ENCODE results near the gene CTNNA2.

The CTNNA2 gene

GRCh38 chr2:80323610-80324009 is 810.8 kb downstream of the CTNNA2 start:
- no peak for DNase-seq (ENCODE audit: low read depth, low spot score)

- DNase-seq (ENCODE audit: low read depth, low spot score), result no peak
These were observed 811.7 kb downstream of the CTNNA2 start for GRCh38 chr2:80324525-80324924.

- DNase-seq (ENCODE audit: low read depth, low spot score), result no peak
These were observed 813.4 kb downstream of the CTNNA2 start for GRCh38 chr2:80326214-80326613.

- no peak for DNase-seq (ENCODE audit: low read depth, low spot score)
These were observed 814.0 kb downstream of the CTNNA2 start for GRCh38 chr2:80326861-80327260.

GRCh38 chr2:80328159-80328571 is 815.3 kb downstream of the CTNNA2 start:
- no peak for DNase-seq (ENCODE audit: low read depth, low spot score)

GRCh38 chr2:80329491-80329890 is 816.6 kb downstream of the CTNNA2 start:
- no peak for DNase-seq (ENCODE audit: low read depth, low spot score)

GRCh38 chr2:80330527-80331450 is 817.9 kb downstream of the CTNNA2 start:
- DNase-seq (ENCODE audit: low read depth, low spot score), result no peak

- no peak for DNase-seq (ENCODE audit: low read depth, low spot score)
These were observed 821.0 kb downstream of the CTNNA2 start for GRCh38 chr2:80333886-80334285.

- no peak for DNase-seq (ENCODE audit: low read depth, low spot score)
These were observed 822.6 kb downstream of the CTNNA2 start for GRCh38 chr2:80335411-80335810.

- DNase-seq (ENCODE audit: low read depth, low spot score), result no peak
These were observed 825.9 kb downstream of the CTNNA2 start for GRCh38 chr2:80338794-80339193.

GRCh38 chr2:80340022-80340421 is 827.2 kb downstream of the CTNNA2 start:
- no peak for DNase-seq (ENCODE audit: low read depth, low spot score)

GRCh38 chr2:80348078-80348477 is 835.2 kb downstream of the CTNNA2 start:
- DNase-seq (ENCODE audit: low read depth, low spot score), result no peak

- no peak for DNase-seq (ENCODE audit: low read depth, low spot score)
These were observed 836.1 kb downstream of the CTNNA2 start for GRCh38 chr2:80348953-80349352.

GRCh38 chr2:80351231-80351630 is 838.4 kb downstream of the CTNNA2 start:
- DNase-seq (ENCODE audit: low read depth, low spot score), result no peak

- no peak for DNase-seq (ENCODE audit: low read depth, low spot score)
These were observed 842.0 kb downstream of the CTNNA2 start for GRCh38 chr2:80354858-80355257.

GRCh38 chr2:80361904-80362303 is 849.1 kb downstream of the CTNNA2 start:
- no peak for DNase-seq (ENCODE audit: low read depth, low spot score)

- no peak for DNase-seq (ENCODE audit: low read depth, low spot score)
These were observed 850.5 kb downstream of the CTNNA2 start for GRCh38 chr2:80363330-80363729.

GRCh38 chr2:80363791-80364349 is 851.0 kb downstream of the CTNNA2 start:
- DNase-seq (ENCODE audit: low read depth, low spot score), result no peak

GRCh38 chr2:80364524-80365212 is 851.8 kb downstream of the CTNNA2 start:
- no peak for DNase-seq (ENCODE audit: low read depth, low spot score)

- no peak for DNase-seq (ENCODE audit: low read depth, low spot score)
These were observed 852.9 kb downstream of the CTNNA2 start for GRCh38 chr2:80365762-80366161.

- no peak for DNase-seq (ENCODE audit: low read depth, low spot score)
These were observed 857.6 kb downstream of the CTNNA2 start for GRCh38 chr2:80370375-80371009.

GRCh38 chr2:80374105-80374504 is 861.3 kb downstream of the CTNNA2 start:
- DNase-seq (ENCODE audit: low read depth, low spot score), result no peak
